Stimulated activated CD4-positive, alpha-beta T cell treated with anti-CD3 and anti-CD28 coated beads, Interleukin-15, amount 100 ng/mL, for 1 hour (primary cell): ENCODE data around the gene C2CD2.
"Not testable (repeated sequence)": the region's sequence is repeated elsewhere in the genome, so short reads cannot be mapped to it uniquely, and the experiment has no call there.

ENCODE experiments used
- DNase-seq, 2 donors: peaks; one replicate each; pipeline ENCODE4 v3.0.0-alpha.2; 2020; ENCODE audit warnings: low read depth in 1 of 2, low spot score in 1 of 2

Gene C2CD2

DNA sequence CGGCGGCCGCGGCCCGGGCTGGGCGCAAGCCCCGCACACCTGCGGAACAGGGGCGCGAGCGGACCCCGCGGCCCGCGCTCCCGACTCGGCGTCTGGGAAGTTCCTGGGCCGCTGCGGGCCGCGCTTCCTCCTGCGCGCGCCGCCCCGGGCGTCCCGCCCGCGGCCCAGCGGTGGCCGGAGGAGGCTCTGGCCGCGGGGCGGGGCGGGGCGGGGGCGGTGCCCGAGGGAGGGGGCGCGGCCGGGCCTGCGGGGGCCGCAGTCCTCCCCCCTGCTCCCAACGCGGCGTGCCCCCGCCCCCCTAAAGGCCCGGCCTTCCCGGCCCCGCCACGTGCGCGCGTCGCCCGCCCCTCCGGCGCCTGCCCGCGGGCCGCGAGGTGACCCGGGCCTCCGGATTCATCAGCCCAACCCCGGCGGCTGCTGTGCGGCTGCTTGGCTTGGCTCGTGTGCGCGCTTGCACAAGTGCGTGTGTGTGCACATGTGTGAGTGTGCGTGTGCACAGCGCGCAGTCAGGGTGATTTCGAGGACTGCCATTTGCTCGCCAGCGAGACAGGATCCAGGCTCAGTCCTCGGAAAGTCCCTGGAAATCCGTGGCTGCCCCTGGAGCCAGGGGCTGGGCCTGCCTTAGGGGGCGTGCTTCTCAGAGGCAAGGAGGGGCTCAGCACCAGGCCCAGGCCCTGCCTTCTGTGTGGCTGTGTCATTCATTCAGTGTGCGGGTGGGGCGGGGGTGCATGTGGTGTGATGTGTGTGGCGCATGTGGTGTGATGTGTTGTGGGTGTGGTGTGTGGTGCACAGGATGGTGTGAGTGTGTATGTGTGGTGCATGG is at the start of gene C2CD2:
Gene C2CD2 (minus strand): TSS at position 188 of the 823 bp plus-strand sequence. CDS start 370 bp downstream, outside the sequence.
- DNase-seq = peak in 1 of 2 donors; percentile 22

DNA sequence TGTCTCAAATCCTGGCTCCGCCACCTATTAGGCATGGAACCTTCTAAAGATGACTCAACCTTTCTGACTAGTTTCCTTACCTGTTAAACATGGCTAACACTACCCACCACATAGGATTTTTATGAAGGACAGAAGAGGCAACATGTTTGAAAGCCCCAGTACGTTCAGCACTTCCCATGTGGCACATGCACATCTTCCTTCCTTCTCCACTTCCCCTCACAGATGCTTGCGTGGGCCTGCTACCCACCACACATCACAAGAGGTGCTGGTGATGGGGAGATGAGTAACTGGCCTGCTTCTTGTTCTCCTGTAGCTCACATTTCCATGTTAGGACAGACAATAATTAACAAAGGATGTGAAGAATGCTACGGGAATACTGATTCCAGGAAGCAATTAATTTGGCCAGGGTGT is 49.2 kb upstream of the C2CD2 start:
- peak in 1 of 2 donors; percentile 11 for DNase-seq

DNA sequence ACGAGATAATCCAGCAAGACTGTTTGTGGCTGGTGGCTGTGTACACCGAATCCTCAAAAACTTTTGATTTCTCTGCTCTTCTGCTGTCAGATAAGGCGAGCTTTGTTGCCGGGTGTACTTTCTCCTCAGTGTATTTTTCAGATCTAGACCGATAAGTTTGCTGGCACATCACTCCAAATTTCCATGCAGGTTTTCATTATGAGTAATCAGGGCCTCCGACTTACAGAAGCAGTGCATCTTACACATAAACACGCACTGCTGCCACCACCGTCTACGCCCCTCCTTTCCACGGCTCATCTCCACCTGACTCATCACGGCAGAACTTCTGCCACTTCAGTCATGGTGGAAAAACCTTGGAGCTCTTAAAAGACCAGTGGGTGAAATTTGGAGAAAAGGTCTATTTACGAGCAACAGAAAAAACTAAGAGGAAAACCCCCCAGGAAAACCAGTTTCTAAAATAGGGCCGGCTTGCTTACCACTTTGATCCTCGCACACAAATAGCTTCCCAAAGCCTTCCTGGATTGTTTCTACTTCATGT is 48.7 kb upstream of the C2CD2 start:
- peak; percentile 38 to 52 for DNase-seq

DNA sequence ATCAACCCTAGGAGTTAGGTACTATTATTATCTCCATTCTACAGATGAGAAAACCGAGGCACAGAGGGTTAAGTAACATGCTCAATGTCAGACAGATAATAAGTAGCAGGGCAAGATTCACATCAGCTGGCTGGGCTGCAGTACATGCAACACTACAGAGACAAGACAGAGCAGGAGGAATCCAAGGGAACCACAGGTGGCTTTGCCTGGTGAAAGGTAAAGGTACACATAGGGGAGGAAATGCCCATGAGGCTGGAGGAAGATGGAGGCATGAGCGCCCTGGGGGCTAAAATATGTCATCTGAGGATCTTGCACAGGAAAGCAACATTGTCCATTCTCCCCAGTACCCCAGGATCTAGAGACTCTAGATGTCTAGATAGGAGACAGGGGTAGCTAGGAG is 48.0 kb upstream of the C2CD2 start:
- DNase-seq = no peak

DNA sequence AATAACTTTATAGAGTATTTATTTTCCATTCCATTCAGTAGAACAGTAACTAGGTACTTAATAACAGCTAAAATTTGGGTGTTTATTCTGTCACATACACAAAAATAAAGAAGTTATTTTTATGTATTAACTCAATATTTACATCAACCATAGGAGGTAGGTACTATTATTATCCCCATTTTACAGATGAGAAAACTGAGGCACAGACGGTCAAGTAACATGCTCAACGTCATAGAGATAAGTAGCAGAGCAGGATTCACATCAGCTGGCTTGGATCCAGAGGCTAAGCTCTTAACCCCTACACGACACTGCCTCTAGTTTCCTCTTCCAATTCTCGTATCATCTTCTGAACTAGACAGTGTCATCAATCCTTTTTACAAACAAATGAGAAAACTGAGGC is 47.1 kb upstream of the C2CD2 start:
- DNase-seq = no peak

DNA sequence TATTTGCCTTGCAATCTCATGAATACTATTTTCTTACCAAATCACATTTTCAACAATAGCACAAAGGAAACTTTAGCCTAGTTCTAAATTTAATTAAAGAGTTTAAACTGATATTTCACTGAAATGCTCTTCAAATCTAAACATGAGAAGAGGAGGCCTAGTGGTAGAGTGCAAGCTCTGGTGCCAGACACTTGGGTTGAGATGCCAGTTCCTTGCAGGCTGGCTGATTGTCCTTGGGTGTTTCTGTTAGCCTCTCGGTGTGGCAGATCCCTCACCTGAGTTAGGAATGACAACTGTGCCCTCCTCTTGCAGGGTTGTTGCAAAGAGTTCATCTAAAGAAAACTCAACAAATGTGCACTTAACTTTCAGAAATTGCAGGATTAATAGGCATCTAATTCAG is 43.8 kb upstream of the C2CD2 start:
- DNase-seq = no peak

DNA sequence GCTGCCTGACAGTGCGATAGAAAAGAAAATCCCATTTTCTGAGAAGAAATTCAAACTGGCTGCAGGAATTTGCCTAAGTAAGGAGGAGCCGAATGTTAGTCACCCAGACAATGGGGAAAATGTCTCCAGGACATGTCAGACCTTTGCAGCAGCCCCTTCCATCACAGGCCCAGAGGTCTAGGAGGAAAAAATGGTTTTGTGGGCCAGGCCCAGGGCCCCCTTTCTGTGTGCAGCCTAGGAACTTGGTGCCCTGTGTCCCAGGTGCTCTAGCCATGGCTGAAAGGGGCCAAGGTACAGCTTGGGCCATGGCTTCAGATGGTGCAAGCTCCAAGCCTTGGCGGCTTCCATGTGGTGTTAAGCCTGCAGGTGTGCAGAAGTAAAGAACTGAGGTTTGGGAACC is 41.8 kb upstream of the C2CD2 start:
- no peak for DNase-seq

DNA sequence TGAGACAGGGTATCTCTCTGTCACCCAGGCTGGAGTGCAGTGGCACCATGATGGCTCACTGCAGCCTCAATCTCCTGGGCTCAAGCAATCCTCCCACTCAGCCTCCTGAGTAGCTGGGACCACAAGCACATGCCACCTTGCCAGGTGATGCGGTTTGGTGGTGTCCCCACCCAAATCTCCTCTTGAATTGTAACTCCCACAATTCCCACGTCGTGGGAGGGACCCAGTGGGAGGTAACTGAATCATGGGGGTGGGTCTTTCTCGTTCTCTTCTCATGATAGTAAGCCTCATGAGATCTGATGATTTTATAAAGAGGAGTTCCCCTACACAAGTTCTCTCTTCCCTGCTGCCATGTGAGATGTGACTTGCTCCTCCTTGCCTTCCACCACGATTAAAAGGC is 40.8 kb upstream of the C2CD2 start:
- DNase-seq = not testable (repeated sequence)

DNA sequence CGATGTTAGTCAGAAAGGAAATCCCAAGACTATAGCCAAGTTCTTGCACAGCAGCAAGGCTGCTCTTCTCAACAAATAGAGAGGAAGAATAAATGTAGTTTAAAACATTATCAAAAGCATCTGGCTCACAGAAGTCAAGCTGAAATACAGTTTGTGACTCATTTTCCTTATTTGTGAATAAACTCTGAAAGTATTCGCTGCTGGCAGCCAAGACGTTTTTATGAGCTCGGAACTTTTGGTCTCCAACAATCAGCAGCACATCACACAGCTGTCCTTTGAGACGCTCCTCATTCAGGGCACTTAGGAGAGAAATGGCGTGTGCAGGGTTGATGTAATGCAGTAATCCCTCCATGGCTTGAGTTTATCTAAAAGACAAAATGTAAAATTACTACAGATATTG is 39.9 kb upstream of the C2CD2 start:
- DNase-seq = no peak

DNA sequence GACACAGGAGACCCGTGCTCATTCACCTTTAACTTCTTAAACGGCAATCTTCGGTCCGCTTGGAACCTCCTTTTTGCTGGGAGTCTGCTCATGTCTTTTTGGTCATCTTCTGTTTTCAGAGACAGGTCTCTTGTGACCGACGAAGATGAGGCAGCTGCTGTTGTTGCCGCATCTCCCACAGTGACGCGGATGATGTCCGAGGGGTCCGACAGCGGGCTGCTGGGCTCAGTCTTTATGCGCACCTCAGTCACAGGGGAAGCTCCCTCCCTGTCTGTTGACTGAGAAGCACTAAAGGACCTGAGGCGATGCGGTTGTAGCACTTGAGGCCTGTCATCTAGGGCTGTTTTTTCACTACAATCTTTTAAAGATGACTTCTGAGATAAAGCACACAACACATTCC is 38.8 kb upstream of the C2CD2 start:
- DNase-seq = no peak

DNA sequence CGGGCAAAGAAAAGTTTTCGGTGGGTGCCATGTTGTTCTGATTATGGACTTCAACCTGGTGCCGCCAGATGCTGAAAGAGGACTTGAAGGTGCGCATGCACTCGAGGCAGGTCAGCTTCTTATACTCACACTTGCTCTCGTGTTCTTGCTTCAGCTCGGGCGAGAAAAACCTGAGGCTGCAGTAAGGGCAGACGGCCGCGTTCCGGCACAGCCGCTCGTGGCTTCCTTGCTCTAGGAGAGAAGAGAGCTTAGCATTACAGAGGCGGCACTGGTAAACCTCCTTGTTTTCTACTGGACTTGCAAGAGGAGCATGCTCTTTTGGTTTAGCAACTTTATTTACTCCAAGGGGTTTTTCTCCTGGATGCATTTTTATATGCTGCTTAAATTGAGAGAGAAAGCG is 37.8 kb upstream of the C2CD2 start:
- no peak for DNase-seq

DNA sequence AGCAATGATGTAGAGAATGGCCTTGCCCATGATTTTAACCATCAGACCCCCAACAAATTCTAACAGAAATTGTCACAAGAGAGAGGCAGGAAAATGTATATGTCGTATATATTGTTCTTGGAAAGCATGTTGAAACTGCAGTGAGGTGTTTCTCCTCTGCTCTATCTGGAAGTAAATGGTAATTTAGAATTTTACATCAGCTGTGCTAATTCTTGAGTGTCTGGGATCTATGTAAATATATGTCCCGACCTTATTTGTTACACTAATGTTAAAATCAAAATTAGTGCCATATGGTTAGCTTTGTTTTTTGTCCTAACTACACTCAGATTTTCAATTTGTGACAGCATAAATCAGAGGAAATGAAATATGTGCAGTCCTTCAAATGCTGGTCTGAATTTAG is 35.9 kb upstream of the C2CD2 start:
- no peak for DNase-seq

DNA sequence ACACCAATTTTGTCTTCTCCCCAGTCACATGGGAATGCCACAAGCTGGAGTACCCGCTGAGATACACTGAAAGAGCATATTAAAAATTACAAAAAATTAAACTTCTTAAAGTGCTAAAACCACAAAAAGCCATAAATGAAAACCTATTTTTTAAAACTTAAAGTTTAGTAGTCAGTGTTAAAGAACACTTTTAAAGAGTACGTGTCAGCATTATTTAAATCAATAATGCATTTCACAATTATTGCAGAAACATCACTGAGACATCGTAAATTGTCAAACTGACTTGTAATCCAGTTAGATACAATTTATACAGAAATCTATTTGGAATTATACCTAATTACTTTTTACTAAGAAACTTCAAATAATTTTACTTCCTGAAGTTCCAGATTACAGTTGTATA is 33.5 kb upstream of the C2CD2 start:
- DNase-seq = no peak

DNA sequence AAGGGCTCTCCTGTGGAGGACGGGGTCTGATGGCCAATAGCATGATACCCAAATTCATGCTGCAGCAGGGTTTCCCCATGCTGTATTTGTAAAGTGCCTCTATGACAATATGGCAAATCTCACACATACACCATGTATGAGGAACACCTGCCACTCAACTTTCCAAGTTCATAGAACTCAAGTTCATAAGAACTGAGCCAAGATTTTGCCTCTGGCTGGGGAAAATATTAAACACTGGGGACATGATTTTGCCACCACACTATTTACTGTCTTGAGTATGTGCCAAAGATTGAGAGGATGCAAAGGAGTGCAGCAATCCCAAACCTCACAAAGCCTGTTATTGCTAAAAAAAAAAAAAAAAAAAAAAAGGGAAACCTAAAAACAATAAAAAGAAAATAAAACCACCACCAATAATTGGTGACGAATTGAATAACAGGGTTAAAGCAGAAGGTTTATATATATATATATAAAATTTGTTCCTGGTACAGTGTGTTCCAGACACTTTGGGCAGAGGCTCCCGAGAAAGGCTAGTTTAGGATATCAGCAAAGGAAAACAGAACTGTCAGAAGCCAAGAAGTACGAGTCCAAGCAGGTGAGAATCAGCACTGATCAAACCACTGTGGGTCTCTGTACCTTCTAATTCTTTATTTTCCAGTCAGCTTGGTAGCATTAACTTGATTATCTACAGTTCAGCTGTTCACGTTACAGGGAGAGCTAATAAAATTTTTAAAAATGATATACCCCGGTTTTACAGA is 32.0 kb upstream of the C2CD2 start:
- no peak for DNase-seq

DNA sequence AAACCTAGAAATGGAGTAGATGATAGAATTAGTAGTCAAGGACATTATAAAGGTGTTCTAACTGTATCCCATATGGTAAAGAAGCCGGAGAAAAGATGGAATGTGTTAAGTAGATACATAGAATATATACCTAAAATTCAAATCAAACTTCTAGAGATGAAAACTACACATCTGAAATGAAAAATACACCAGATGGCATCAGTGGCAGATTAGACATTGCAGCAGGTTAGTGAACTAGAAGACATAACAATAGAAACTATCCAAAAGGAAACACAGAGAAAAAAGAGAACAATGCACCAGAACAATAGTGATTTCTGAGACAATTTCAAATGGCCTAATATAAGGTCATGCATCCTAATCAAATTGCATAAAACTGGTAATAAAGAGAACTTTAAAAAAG is 29.4 kb upstream of the C2CD2 start:
- DNase-seq = no peak

DNA sequence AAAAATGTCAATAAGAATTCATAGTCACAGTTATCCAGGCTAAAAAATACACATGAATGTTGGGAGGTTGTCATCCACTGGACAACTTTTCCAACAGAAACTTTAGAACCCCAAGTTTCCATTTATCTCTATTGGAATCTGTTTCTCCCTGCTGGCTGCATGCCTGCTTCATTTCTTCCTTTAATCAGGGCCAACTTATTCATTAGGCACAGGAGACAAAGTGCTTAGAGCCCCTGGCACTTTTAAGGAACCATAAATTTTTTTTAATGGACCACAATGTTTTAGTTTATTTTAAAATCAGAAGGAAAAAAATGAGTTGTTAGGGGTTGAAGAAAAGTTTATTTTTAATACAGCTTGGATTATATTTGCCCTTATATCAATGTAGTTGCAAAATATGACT is 26.7 kb upstream of the C2CD2 start:
- DNase-seq = no peak

DNA sequence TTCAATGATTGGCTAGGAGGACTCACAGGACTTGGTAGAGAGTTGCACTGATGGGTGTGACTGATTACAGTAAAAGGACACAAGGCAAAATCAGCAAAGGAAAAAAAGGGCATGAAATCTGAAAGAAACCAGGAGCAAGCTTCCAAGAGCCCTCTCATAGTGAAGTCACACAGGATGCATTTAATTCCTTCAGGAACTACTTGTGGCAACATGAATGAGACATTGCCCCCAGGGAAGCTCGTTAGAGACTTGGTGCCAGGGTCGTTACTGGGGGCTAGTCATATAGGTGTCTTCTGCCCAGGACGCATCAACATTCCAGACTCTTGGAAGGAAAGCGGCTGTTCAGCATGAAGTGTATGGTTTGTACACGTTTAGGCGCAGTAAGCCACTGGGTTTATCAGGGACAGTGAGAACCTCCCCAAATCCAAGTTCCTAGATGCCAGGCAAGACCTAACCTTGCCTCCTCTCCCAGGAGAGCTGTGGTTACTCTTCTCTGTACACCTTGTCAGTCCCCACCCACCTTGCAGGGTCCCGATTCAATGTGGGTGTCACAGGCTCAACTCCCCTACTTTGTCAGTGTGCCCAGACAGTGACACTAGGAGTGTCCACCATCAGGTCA is 26.0 kb upstream of the C2CD2 start:
- DNase-seq = no peak

DNA sequence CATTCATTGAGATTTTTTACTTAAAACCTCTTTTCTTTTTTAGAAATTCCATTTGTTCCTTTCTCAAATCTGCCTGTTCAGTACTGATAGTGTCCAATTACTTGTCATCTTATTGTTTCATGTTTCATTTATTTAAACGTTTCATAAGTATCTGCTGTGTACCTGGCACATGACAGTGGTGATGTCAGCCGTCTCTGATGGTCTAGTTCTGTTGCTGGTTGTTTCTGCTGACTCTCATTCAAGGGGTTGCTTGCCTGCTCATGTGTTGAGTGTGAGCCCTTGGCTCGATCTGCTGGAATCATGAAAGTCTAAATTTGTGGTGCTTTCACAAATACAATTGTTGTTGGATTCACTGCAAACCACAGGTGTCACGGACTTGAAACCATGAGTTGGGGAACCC is 25.5 kb upstream of the C2CD2 start:
- no peak for DNase-seq

DNA sequence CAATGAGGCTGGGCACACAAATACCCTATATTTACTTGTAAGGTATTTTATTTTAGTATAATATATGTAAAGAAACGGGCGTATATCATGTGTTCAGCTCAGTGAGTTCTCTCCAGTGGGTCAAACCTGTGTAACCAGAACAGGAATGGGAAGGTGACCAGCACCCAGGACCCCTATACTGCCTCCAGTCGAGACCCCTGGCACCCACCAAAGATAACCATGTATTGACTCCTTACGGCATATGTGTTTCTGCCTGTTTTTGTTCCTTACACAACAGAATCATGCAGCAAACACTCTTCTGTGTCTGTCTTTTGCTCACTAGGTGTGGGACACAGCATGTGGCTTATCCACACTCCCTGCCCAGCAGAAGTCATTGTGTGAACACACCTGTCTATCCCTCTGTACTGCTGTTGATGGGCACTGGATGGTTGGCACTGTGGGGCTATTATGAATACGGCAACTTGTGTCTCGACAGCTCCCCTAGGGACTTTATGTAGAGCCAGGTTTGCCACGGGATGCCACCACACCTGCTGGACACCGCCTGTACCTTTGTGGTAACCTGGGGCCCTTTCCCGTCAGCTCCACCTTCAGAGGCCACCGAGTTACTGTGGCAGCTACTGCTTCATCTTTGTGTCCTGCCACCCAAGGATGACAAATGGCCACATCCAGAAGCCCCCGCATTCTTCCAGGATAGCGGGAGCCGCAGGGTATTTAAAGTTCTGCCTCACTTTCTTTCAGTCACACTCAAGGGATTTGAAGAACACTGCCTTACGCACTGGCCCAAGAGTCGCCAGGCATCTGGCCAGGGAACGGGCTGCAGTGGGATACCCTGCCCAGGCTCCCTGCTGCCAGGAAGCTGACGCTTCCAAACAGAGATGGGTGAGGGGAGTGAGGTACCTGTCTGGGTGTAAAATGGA is 23.5 kb upstream of the C2CD2 start:
- DNase-seq = no peak

DNA sequence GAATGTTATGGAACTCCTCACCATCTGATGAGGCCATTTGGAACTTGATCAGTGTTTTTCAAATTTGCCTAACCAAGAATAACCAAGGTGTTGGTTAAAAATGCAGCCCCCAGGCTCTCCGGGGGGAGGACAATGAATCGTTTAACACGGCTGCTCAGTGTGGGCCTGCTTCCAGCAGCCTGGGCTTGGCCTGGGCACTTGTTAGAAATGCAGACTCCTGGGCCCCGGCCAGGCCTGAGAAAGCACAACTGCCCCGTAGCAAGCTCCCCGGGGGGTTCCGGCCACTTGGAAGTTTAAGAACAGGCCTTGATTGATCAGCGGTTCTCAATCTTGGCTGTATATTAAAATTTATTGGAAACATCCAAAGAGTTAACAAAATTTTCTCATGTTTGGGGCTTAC is 22.8 kb upstream of the C2CD2 start:
- no peak for DNase-seq
